ENCODE measurements around the gene TAOK1.

Gene TAOK1

DNA sequence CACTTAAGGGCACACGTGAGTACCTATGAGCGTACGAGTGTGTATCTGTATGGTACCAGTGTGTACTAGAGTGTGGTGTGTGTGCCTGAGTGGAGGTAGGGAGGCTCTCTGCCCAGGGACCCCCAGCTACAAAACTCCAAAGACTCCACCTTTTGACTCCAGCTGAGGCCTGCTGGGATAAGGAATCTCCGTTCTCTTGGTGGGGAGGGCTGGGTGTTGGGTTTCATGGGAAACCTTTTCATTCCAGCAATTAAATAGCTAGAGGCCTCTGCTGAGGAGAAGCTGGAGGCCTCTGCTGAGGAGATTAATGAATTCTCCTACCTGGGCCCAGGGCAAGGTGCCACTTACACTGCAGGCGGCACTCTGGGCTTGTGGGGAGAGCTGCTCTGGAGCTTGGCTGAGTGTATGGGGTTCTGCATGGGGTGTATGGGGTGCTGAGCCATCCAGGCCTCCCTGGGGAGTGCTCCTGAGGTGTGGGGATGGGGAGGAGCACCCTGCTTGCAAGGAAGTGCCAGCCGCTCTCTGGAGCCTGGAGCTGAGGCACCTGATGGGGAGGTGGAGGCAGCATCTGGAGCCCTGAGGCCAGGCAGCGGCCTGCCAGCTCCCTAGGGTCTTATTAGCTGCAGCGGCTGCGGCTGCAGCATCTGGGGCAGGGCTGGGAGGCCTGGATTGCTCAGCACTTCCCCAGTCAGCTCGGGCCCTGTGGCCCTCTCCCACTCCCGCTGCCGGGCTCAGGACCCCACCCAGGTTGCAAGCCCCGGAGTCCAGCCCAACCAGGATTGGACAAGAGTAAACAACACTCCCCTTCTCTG is 207.4 kb downstream of the TAOK1 start:
- DNase-seq, result no peak

Measured in NCI-H1930 (cell line).